Fibroblast of villous mesenchyme (primary cell): ENCODE measurements around the gene COBL. TPM values are rescaled to one million over a fixed set of nuclear protein-coding genes. Genes with fewer than 3 reads are reported as not detected.

ENCODE experiments used
- DNase-seq: peaks from one replicate; pipeline ENCODE4 v3.0.0-alpha.2; 2010; ENCODE audit warnings: low read depth
- H3K4me3 ChIP-seq: 2 replicates; pipeline ENCODE4 v1.5.1; 2011; ENCODE audit warnings: low read depth, mild to moderate bottlenecking, low read length
- CTCF ChIP-seq: IDR thresholded peaks from 2 replicates; pipeline ENCODE4 v1.5.1; 2012; ENCODE audit warnings: low read depth, mild to moderate bottlenecking, low read length; ENCODE audit not compliant: insufficient read depth
- total RNA-seq: library from RNA; depleted of rRNA; stranded (reverse); fragments of >200 nt; gene quantifications from 2 replicates; pipeline ENCODE4 v1.2.3, GENCODE V29; 2012

Gene COBL
- total RNA-seq, 1 donor, result not detected

GRCh38 chr7:51242881-51243518 is 73.6 kb downstream of the COBL start:
- TF ChIP-seq CTCF, result no peak
- DNase-seq, result no peak
- no peak overlapping the region for H3K4me3 ChIP-seq

- TF ChIP-seq CTCF, result no peak
- H3K4me3 ChIP-seq, result no peak overlapping the region
- no peak for DNase-seq
Observed at GRCh38 chr7:51242007-51242691, 74.5 kb downstream of the COBL start.

GRCh38 chr7:51240868-51241267 is 75.7 kb downstream of the COBL start:
- H3K4me3 ChIP-seq, result no peak overlapping the region
- DNase-seq, result no peak
- no peak for TF ChIP-seq CTCF

GRCh38 chr7:51239691-51240090 is 76.9 kb downstream of the COBL start:
- no peak for TF ChIP-seq CTCF
- DNase-seq, result no peak
- no peak overlapping the region for H3K4me3 ChIP-seq

- H3K4me3 ChIP-seq, result no peak overlapping the region
- no peak for DNase-seq
- no peak for TF ChIP-seq CTCF
Observed at GRCh38 chr7:51238981-51239495, 77.6 kb downstream of the COBL start.

- H3K4me3 ChIP-seq, result no peak overlapping the region
- no peak for DNase-seq
- TF ChIP-seq CTCF, result no peak
Observed at GRCh38 chr7:51237446-51238133, 79.0 kb downstream of the COBL start.
